Stimulated activated naive CD4-positive, alpha-beta T cell (primary cell): ENCODE data around the gene C15orf62.

Experiments used
- DNase-seq, 6 experiments: peaks; one replicate each; lab custom pipeline; 2025; lab: John Stamatoyannopoulos, UW

Gene C15orf62

DNA sequence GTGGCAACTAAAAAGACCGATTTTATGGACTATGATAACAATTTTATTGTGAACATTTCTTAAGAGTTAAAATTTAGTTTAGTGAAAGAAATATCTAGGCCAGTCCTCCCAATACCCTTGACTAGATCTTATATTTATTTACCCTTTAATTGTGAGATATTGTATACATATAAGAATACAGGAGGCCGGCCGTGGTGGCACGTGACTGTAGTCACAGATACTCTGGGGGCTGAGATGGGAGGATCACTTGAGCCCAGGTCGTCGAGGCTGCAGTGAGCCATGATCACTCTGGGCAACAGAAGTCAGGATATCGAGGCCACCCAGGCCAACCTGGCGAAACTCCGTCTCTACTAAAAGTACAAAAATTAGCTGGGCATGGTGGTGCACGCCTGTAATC, 14.0 kb upstream of the C15orf62 start:
- no peak for DNase-seq

DNA sequence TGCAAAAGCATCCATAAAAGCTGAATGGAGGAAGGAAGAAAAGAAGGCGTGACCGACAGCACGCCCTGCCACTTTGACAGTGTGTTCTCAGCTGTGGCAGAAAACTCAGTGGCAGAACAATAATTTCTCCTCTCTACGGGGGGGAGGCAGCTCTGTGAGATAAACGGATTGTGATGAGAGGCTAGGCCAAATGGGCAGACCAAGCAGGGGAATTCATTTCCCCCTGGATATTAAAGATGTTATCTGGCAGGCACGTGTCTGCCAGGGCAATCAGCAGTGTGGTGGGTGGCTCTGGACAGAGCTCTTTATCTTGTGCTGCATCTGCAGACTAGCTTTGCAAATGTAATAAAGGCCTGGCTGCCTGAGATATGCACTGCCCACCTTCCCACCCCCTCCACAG, 12.8 kb upstream of the C15orf62 start:
- no peak for DNase-seq

- no peak for DNase-seq
Measured at GRCh38 chr15:40759961-40760360, 9.8 kb upstream of the C15orf62 start.

DNA sequence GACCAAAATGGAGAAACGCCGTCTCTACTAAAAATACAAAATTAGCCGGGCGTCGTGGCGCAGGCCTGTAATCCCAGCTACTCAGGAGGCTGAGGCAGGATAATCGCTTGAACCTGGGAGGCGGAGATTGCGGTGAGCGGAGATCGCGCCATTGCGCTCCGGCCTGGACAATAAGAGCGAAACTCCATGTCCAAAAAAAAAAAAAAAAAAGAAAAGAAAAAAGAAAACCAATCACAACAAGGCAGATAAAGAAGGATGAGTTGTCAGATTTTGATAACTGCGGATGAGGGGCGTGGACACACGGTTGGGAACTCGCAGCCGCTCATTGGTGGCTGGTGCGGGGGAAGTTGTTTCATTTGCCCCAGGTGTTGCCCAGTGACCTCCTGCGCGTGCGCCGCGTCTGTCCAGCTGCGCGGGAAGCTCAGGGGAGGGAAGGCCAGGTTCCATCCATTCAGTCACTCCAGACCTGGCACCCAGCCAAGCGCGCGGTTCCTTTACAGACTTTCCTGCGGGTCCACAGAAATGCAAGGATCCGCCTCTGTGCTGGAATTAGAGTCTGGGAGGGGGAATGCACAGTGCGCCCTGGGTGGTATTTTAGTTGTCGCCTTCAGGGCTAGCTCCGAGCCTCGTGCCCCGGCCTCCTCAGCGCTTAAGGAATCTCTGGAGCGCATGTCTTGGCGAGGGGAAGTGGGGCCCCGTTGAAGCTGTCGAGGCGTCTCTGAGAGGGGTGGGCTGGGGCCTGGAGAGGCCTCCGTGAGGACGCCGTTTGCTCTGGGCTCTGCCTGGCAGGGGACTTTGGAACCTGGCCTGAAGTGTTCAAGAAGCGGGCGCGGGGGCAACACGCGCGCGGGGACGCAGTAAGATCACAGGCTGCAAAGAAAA, 6.6 kb upstream of the C15orf62 start:
- peak in 5 of 6 experiments; percentile 27 to 56 (median 43) for DNase-seq

GRCh38 chr15:40763801-40764628, 5.8 kb upstream of the C15orf62 start, which contains the start of gene GCHFR:
GCHFR (plus strand) TSS chr15:40764068; CDS start chr15:40764181, 113 bp downstream.
- peak; percentile 40 to 70 (median 61) for DNase-seq

DNA sequence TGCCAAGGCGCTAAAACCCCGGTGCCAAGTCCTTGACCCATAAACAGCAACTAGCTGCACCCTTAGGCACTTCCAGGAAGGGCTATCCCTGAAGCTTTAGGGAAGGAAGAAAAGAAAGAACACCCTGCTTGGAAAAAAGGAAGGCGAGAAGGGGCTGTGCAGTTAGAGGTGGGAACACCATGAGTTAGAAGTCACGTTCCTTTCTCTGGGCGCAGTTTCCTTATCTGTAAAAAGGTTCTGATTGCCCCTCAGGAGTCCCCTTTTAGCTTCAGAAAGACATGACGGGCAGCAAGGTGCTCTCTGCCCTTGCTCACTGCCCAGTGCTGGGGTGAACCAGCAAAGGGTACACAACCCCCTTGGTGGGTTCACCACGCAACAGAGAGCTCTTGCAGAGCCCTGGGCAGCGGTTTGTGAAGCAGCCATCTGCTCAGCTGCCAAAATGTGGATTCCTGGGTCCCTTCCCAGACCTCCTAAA, 5.1 kb upstream of the C15orf62 start:
- DNase-seq, result no peak

GRCh38 chr15:40766194-40766815, 3.5 kb upstream of the C15orf62 start:
- DNase-seq, result no peak

GRCh38 chr15:40766906-40767837, 2.6 kb upstream of the C15orf62 start:
- DNase-seq, result no peak

DNA sequence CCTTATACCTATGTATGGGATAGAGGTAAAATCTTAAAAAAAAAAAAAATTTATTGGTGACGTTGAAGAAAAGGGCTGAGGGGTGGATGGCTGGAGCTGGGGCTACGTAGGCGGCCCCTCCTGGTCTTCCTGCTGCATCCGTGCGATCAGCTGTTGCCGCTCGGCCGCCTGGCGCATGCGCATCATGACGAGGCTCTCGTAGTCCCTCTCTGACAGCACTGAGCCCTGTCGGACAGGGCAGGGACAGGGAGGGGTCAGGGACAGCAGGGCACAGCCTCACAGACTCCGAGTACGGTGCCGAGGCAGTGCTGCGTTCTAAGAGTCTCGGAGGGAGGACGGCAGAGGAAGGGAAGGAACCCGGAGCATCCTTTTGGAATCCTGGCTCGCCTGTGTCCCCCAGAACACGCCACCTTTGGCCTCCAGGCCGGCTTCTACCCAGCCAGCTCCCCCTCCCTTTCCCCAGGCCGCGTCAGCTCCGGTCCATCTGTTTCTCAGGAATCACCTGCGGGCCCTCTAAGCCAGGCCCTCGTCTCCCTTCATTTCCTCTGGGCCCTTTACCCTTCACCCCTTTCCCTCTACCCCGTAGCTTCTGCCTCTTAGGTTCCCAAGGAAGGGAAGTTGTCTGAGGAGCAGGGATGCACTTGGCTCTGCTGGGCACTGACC, 1.8 kb upstream of the C15orf62 start:
- DNase-seq, result no peak

DNA sequence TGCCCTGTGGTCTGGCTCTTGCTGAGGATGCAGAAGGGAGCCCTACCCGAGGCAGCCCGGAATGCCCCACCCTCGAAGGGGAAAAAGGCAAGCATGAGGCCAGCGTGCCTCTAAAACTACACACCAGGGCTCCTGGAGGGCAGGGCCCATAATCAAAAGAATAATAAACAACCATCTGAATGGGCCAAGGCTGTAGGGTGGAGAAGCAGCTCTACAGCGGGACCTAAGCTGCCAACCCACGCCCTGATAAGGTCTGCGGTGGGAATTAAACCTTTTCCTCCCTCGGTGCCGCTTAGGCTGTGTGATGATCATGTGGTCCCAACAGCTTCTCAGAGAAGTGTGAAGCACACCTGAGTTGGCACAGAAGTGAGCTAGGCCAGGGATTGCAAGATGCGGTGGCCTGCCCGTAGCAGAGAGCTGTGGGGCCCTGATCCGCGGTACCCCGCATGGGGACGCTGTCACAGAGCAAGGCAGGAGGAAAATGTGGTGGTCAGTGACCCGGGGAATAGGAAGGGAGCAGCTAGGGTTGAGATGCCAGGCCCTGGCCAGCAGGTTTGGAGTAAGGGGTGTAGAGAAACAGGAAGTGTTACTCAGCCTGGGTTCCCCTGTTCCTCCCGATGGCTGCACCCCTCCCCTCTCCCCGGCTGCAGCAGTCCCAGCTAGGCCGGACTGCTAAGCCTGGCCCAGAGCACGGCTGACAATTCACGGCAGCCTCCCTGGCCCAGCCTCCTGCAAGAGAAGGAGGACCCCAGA, 1.1 kb upstream of the C15orf62 start:
- no peak for DNase-seq

DNA sequence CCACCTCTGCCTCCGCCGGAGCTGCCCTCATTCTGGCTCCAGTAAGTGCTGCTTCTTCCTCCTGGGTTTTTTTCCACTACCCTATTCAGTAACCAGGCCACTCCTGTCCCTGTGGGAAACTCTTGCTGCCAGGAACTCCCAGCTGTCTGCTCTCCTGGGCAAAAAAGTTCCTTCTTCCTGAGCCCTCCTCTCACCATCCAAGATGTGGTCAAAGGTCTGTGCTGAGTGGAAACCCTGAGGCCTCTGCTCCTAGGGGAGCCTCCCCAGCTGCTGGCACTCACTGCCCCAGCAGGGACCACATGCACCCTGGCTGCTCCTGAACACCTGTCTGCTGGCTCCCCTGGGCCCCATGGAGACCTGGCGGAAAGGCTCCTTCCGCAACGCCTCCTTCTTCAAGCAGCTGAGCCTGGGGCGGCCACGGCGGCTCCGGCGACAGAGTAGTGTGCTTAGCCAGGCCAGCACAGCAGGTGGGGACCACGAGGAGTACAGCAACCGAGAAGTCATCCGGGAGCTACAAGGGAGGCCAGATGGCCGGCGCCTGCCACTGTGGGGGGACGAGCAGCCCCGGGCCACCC, 454 bp downstream of the C15orf62 start:
- no peak for DNase-seq

- no peak for DNase-seq
Measured at GRCh38 chr15:40771242-40771641, 1.5 kb downstream of the C15orf62 start.

- DNase-seq, result no peak
Measured at GRCh38 chr15:40772014-40772413, 2.2 kb downstream of the C15orf62 start.

- no peak for DNase-seq
Measured at GRCh38 chr15:40773496-40773895, 3.7 kb downstream of the C15orf62 start.

- DNase-seq, result no peak
Measured at GRCh38 chr15:40773902-40774301, 4.1 kb downstream of the C15orf62 start.

GRCh38 chr15:40775007-40775406, 5.2 kb downstream of the C15orf62 start:
- DNase-seq, result no peak

DNA sequence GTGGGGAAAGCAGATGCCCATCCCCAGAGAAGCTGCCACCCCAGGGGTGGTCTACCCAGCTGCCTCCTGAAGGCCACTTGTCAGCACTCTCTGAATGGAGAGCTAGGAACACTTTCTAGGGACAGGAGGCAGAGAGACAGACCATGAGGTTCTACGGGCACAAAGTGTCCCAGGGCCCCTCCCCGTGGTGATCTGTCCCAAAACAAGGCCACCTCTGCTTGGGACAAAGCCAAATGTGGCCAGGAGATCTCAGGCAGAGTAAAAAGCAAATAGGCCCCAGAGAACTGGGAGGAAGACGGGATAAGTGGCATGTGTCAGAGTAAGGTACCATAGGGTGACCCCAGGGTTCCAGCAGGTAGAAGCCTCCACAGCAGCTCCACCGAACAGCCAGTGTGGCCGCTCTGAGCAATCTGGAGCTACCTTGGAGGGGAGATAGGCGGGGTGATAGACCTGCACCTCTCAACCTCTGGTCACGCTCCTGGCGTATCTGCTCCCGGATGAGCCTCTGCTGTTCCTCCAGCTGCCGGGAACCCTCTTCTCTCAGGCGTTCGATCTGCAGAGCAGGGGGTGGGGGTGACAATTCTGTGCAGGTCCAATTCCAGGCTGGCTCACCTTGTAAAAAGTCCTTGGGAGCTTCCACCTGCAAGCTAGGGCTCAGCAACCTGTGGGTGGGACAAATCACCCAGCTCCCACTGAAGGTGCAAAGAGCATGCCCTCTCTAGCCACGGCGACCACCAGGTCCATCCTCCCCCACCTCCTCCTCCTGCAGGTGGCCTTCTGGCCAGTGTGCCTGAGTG, 6.2 kb downstream of the C15orf62 start:
- no peak for DNase-seq

- no peak for DNase-seq
Measured at GRCh38 chr15:40776537-40777141, 6.9 kb downstream of the C15orf62 start.
